Uterus (tissue), 4 donors: ENCODE results near the gene TUSC2. TPM values are rescaled to one million over a fixed set of nuclear protein-coding genes. Genes with fewer than 3 reads are reported as not detected.
"Not testable (repeated sequence)": the region's sequence is repeated elsewhere in the genome, so short reads cannot be mapped to it uniquely, and the experiment has no call there.

ENCODE experiments used
- DNase-seq, 2 donors: peaks; one replicate each; pipeline ENCODE4 v3.0.0-alpha.2; 2019 to 2020
- H3K27ac ChIP-seq, 2 donors: fragments of 200-600 bp; sonication (generic); 1 replicate in 1 of 2; 2 replicates in 1 of 2; pipeline ENCODE4 v1.5.1; 2016 to 2018
- H3K27me3 ChIP-seq, 2 donors: fragments of 200-600 bp; sonication (generic); one replicate each; pipeline ENCODE4 v1.5.1; 2018 to 2019; ENCODE audit warnings: control low read depth in 1 of 2
- H3K36me3 ChIP-seq, 2 donors: fragments of 200-600 bp; sonication (generic); one replicate each; pipeline ENCODE4 v1.5.1; 2019; ENCODE audit warnings: control low read depth in 1 of 2
- H3K4me1 ChIP-seq, 2 donors: fragments of 200-600 bp; sonication (generic); one replicate each; pipeline ENCODE4 v1.5.1; 2018 to 2019; ENCODE audit warnings: control low read depth in 1 of 2
- H3K4me3 ChIP-seq, 2 donors: fragments of 200-600 bp; sonication (generic); 1 replicate in 1 of 2; 2 replicates in 1 of 2; pipeline ENCODE4 v1.5.1; 2018 to 2019; ENCODE audit warnings: mild to moderate bottlenecking in 1 of 2
- H3K9me3 ChIP-seq, 2 donors: fragments of 200-600 bp; sonication (generic); one replicate each; pipeline ENCODE4 v1.5.1; 2019; ENCODE audit warnings: control low read depth in 1 of 2
- CTCF ChIP-seq, 4 experiments: fragments of 200-600 bp in 2 of 4; fragments of 450-650 bp in 2 of 4; sonication (generic) in 2 of 4; IDR thresholded peaks; one replicate each; pipeline ENCODE4 v1.5.1; 2016 to 2019; ENCODE audit warnings: antibody characterized with exemption in 4 of 4, mild to moderate bottlenecking in 2 of 4, moderate library complexity in 1 of 4
- POLR2A ChIP-seq, 2 donors: fragments of 450-650 bp; IDR thresholded peaks; one replicate each; pipeline ENCODE4 v1.6.1; 2016; ENCODE audit warnings: antibody characterized with exemption in 2 of 2, mild to moderate bottlenecking in 1 of 2, moderate library complexity in 1 of 2
- intact Hi-C: fragments of 100-400 bp; cut with DNase I; formaldehyde crosslinking; loops from one replicate; pipeline ENCODE4 v1.15.1; 2023; ENCODE audit warnings: low total_unique reads
- total RNA-seq, 4 donors: library from RNA; depleted of rRNA in 3 of 4; stranded (reverse); fragments of >200 nt in 3 of 4; gene quantifications; one replicate each; pipeline versions ENCODE4 v1.1.0 to v1.2.4, GENCODE V29; 2014 to 2023
- donor health status: DM: yes; HTN: yes; CAD: no.

TUSC2 gene
- total RNA-seq, 4 donors from 2014 or later = 9.0 to 25.1 (median 21.3) TPM

- DNase-seq = peak; percentile 50 to 60
- H3K27me3 ChIP-seq = no peaks in the 10 kb centered on the region
- H3K4me1 ChIP-seq = peaks cover 0 to 28% of the 10 kb centered on the region in 2 donors
- no peaks in the 10 kb centered on the region for H3K9me3 ChIP-seq
- H3K4me3 ChIP-seq = no peak overlapping the region
- intact Hi-C loops = no loop called here
- no peaks in the 10 kb centered on the region for H3K36me3 ChIP-seq
- no peak for TF ChIP-seq CTCF (IDR thresholded peaks at IDR 0.05)
- TF ChIP-seq POLR2A (IDR thresholded peaks at IDR 0.05) = peak in 1 of 2 donors; percentile 26
- H3K27ac ChIP-seq = peak overlapping the region; percentile 43
Measured at GRCh38 chr3:50316657-50317242, 11.3 kb downstream of the TUSC2 start.

- H3K4me1 ChIP-seq = peaks cover 0 to 23% of the 10 kb centered on the region in 2 donors
- no peak overlapping the region for H3K27ac ChIP-seq
- no peaks in the 10 kb centered on the region for H3K9me3 ChIP-seq
- no peak overlapping the region for H3K4me3 ChIP-seq
- no peak for DNase-seq
- H3K27me3 ChIP-seq = no peaks in the 10 kb centered on the region
- H3K36me3 ChIP-seq = no peaks in the 10 kb centered on the region
- no peak for TF ChIP-seq CTCF (IDR thresholded peaks at IDR 0.05)
- no peak for TF ChIP-seq POLR2A (IDR thresholded peaks at IDR 0.05)
- intact Hi-C loops = no loop called here
Measured at GRCh38 chr3:50314816-50315215, 13.2 kb downstream of the TUSC2 start.

GRCh38 chr3:50314342-50314741, 13.7 kb downstream of the TUSC2 start:
- H3K4me1 ChIP-seq = peaks cover 0 to 19% of the 10 kb centered on the region in 2 donors
- H3K27ac ChIP-seq = no peak overlapping the region
- no peak for DNase-seq
- intact Hi-C loops = no loop called here
- TF ChIP-seq CTCF (IDR thresholded peaks at IDR 0.05) = no peak
- no peak for TF ChIP-seq POLR2A (IDR thresholded peaks at IDR 0.05)
- no peaks in the 10 kb centered on the region for H3K9me3 ChIP-seq
- no peaks in the 10 kb centered on the region for H3K27me3 ChIP-seq
- H3K4me3 ChIP-seq = no peak overlapping the region
- H3K36me3 ChIP-seq = no peaks in the 10 kb centered on the region

GRCh38 chr3:50312041-50312440, 16.0 kb downstream of the TUSC2 start:
- intact Hi-C loops, H3K36me3 ChIP-seq, H3K27me3 ChIP-seq, H3K9me3 ChIP-seq, DNase-seq, H3K27ac ChIP-seq, H3K4me1 ChIP-seq, H3K4me3 ChIP-seq: not testable (repeated sequence)

- no peaks in the 10 kb centered on the region for H3K4me1 ChIP-seq
- TF ChIP-seq POLR2A (IDR thresholded peaks at IDR 0.05) (no peak), CTCF (IDR thresholded peaks at IDR 0.05) (no peak)
- no peaks in the 10 kb centered on the region for H3K36me3 ChIP-seq
- DNase-seq = no peak
- no peaks in the 10 kb centered on the region for H3K27me3 ChIP-seq
- H3K4me3 ChIP-seq = no peak overlapping the region
- no peaks in the 10 kb centered on the region for H3K9me3 ChIP-seq
- intact Hi-C loops = no loop called here
- no peak overlapping the region for H3K27ac ChIP-seq
Measured at GRCh38 chr3:50304601-50305000, 23.4 kb downstream of the TUSC2 start.
